GM19468 (cell line): ENCODE data around the gene CDH4.

Experiments
- ATAC-seq: cut with Tn5 transposase; IDR thresholded peaks from one replicate; pipeline ENCODE4 v1.9.1; 2021; ENCODE audit warnings: mild to moderate bottlenecking, moderate library complexity, moderate number of reproducible peaks; ENCODE audit not compliant: unreplicated experiment; ENCODE audit errors: extremely low read depth

CDH4 gene

DNA sequence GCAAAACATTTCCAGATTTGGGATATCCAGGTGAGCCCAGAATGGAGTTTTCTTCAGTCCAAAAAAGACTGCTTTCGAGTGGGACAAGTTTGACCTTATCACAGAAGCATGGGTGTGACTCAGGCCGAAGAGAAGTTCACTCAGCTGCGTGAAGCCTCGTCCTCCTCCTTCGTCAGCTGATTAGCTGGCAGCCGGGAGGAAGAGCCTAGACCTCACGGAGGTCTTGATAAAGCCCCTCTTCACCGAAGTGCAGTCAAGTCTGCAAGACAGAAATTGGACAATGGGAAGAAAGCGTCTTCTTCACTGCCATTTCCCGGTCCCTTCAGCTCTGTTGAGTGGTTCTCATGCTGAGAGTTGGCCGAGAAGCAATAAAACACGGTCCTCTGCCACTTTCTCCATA, 449.7 kb downstream of the CDH4 start:
- no peak for ATAC-seq

DNA sequence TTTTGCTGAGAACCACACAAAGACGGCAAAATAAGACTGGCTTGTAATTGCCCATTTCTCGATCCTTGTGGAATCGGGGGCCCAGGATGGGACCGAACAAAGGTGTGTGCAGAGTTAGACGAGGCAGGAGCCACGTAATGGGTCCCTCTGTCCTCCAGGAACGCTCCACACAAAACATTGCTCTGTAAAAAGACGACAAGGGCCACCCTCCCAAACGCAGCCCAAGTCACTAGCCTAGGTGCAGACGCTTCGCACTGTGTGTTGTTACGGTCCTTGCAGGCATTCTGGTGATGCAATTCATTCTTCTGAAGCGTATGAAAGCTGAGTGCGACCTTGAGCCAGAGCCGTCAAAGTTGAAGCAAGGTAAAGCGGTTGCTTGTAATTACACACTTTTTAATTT, 450.2 kb downstream of the CDH4 start:
- no peak for ATAC-seq

DNA sequence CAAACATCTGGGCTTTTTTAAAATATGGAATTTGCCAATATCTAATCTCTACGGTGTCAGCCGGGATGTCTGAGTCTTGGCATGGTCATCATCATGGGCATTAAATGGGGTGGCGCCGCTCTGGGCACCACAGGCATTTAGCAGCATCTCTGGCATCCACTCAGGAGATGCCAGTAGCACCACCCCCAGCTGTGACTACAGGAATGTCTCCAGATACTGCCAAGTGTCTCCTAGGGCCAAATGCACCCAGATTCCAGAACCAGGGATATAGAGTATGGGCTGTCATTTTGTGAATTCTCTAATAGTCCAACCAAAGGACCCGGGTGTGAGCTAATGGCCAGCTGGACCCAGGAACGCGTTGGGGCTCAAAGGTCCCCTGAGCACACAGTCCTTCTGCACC, 452.6 kb downstream of the CDH4 start:
- ATAC-seq = no peak

DNA sequence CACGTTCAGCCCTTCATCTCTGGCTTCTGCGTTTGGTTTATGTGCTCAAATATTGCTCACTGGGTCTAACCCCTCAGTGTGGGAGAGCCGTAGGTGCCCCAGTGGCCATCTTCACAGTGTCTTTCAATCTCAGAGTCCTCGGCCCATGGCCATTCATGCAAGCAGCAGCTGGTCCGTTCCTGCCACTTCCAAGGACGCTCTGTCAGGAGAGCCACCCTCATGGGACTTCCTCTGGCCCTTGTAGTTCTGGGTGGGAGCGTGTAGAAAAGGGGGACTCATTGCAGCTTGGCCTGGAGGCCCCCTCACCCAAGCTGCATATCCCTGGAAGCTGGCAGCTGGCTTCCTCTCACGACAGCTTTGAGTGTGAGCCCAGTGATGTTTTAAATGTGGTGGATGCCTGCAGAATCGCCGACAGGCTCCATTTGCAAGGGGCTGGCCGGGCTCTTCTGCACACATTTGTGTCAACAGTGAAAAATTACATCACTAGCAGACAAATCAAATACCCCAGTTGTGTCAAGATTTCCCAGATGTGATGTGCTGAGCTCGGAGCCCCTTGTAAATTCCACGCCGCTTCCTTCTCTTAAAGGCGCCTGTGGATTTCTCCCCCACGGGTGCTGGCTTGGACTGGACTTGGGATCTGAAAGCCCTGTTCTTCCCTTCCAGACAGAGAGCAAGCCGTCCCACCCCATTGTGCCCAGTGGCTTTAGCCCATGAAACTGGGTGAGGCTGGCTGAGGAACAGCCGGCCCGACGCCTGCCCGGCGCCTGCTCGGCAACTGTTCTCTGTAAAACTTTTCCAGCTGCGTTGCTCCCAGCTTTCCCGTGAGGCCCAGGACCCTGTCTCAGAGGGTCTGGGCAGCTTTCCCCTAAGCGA, 453.6 kb downstream of the CDH4 start:
- no peak for ATAC-seq

DNA sequence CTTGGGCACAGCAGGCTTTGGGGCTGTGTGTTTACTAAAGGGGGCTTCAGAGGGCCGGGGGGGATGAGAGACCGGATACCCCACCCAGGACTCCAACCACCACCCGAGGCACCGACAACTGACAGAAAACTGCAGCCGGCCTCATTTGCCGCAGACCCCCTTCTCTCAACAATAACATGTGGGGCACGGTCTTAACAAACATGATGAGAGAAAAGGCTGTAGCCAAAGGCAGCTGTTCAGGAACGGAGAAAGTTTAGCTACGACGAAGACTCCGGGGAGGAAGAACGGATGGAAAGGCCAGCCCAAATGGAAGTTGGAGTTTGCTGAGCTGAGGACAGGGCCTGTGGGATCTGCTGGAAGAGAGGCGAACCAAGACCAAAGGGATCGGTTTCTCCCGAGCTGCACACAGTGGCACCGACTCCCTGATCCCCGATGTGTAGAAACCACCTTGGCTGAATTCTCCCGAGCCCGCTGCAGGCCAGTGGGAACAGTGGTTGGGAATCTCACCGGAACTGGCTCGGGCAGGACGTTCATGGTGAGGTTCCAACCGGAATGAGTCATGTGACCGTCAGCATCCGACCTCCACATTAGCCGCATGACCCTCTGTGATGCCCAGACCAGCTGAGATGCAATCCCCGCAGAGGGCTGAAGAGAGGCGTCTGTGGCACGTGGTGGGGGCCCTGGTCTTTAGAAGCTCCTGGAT, 454.3 kb downstream of the CDH4 start:
- ATAC-seq = no peak

DNA sequence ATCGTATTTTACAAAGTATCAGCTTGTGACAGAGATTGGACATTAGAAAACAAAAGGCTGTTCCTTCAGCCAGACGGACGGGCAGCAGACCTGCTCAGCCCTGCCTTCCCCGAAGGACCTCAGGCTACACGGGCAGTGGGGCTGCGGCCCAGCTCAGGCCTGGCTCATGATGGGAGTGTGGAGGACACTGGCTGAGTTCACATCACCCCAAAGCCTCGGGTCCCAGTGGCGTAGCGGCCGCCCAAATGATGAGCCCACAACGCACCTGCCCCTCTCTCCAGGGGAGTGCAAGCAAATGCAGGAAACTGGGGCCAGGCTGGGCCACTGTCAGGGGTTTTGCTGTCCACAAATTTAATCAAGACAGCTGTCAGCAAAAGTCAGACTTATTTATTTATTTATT, 456.8 kb downstream of the CDH4 start:
- no peak for ATAC-seq

DNA sequence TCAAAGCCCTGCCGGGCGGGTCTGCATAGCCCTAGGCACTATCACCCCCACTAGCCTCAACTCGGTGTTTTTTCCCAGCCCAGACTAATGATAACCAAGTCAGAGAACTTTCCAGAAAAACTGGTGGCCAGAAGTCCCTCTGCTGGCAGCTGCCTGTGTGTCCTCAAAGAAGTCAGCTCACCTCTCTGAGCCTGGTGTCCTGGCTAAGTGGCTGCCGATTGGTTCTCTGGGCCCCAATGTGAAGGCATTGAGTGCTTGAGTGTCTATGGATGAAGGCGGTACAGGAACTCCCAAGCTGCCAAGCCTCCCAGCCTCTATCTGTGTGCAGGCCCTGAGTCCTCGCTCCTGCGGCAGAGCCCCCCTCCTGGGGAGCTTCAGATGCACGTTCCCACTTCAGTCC, 458.0 kb downstream of the CDH4 start:
- ATAC-seq = no peak

DNA sequence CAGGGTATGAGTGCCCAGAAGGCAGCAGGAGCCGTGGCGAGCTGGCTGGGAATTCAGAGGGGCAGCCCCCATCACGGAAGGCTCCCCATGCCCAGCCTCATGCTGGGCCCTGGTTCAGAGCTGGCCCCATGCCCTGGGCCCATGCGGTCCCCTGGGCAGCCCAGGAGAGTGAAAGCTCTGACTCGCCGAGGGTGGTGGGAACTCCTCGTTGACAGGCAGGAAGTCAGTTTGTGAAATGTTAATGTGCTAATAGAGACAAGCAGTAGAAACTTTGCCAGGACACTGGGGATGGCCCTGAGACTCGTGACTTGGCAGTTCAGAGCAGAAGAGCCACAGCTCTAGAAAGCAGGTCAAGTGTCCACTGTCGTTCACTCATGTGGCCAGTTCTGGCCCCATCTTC, 460.6 kb downstream of the CDH4 start:
- ATAC-seq = no peak

DNA sequence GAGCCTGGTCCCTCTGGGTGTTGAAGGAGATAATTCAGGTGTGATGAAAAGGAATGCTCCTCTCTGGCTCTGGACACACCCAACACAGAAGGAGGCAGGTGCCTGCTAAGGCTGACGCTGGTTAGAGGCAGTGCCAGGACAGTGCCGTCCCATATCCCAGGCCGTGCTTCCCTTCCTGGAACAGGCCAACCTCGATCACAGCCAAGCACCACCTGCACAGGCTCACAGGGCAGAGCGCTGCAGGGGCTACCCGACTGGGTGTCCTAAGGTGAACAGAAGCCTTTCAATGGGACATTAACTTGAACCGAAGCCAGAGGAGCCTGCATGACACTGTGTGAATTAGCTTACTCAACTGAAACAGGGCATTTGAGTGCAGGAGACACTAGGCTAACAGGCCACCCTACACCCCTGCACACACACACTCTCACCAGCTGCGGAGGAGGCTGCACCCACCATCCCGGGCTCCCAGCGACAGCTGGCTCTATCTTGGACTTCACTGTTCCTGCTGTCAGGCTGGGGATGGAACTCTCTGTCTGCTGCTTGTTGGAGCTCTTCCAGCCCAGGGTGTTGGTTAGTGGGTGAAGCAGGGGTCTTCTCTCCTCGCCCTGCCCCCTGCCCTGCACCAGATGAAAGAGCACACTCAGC, 466.4 kb downstream of the CDH4 start:
- no peak for ATAC-seq

DNA sequence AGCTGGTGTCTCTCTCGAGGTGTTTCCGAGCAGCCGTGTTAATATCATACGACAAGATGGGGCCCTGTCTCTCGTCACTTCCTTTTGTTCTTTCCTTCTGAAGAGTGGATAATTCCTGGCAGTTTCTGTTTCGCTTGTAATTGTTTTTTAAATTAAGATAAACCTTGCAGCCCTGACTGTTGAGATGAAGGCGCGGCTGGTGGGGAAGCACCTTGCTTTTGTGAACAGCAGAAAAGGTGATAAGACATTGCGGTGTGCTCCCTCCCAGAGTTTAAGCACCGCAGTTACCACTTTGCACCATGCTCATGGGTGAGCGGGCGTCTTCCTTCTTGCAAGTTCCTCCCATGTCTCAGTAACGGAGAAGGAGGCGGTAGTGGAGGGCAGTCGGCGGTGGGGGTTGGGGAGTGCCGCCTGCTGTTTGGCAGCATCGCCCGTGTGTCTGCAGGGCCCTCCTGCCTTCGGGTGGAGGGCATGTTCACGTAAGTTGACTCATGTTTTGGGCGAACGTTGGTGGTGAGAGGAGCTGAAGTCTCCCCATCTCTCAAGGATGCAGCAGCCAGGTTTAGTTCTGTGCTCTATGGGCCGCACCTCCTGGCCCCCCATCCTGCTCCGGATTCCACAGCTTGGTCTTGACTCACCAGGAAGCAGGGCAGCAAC, 467.8 kb downstream of the CDH4 start:
- ATAC-seq = no peak

DNA sequence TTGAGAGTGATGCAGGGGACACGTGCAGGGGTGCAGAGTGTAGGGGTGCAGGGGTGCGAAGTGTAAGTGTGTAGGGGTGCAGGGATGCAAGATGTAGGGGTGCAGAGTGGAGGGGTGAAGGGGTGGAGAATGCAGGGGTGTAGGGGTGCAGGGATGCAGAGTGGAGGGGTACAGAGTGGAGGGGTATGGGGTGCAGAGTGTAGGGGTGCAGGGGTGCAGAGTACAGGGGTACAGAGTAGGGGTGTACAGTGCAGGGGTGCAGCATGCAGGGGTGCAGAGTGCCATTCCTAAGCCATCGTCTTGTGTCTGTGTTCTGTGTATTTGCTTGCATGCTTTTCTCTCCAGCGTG, 468.3 kb downstream of the CDH4 start:
- no peak for ATAC-seq

DNA sequence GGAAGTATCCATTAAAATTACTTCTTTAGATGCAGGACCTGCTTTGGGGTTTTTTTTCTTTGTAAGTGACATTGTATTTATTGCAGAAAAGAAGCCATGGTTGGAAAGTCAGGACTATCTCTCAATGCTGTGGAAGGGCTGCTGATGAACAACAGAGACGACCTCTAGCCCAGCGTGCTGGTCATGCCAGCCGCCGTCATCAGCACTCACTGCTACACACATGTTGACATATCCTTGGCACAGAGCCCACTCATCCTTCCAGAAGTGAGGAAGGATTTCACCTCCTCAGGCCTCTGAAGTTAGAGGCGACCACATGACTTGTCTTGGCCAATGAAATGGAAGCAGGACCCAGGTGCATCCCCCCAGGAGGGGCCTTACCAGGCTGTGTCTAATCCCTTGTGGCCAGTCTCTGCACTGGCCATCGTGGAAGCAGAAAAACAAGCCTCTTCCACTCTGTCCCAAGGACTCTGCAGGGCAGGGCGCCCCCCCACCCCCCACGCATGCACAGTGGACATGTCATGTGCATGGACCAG, 470.2 kb downstream of the CDH4 start:
- no peak for ATAC-seq

DNA sequence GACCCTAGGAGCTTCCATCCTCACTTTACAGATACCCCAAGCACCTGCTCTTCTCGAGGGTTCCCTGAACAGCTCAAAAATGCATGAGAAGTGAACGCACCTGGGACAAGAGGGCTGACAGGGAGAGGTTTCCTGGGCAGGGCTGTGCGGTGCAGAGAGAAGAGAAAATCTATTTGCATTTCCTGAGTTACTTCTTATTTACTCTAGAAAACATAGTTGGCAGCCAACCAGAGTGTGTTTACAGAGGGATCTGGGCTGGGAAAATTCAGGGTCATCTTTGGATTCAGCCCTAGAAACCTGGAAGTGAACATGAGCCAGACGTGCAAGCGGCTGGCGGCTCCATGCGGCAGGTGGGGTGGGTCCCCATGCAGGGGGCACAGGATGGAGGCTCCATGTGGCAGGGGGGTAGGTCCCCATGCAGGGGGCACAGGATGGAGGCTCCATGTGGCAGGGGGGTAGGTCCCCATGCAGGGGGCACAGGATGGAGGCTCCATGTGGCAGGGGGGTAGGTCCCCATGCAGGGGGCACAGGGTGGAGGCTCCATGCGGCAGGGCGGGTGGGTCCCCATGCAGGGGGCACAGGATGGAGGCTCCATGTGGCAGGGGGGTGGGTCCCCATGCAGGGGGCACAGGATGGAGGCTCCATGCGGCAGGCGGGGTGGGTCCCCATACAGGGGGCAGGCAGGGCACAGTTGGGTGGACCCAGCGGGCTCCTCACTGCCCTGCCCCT, 471.6 kb downstream of the CDH4 start:
- ATAC-seq = no peak

DNA sequence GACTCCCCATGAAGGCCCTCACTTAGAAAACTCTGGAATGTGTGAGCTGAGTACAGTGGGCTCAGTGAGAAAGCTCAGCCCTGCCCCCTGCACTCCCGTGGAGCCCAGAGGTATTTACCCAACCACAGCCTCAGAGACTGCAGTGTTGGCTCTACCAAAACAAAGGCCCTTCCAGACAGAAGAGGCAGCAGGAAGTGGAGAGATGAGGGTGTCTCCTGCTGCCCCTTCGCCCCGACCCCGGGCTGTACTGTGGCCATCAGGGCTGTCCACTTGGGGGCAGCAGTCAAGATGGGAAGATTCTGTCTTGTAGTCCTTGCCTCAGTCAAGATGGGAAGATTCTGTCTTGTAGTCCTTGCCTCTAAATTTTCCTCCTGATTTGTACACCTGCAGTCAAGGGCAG, 472.3 kb downstream of the CDH4 start:
- no peak for ATAC-seq

DNA sequence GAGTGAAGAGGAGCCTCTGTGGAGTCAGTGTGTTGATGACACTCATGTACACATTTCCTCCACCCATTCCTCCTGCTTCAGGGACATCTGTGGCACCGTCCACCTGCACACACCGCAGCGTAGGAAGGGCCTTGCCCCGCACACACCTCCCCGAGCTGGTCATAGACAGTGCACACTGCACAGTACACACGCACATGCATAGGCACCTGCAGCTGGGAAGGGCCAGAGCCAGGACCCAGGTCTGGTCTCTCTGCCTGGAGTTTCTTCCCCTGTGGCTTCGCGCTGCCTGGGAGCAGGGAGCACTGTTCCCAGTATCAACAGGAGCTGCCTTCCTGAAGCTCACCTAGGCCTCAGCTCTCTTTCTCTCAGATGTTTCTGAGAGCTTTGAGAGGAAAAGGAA, 473.1 kb downstream of the CDH4 start:
- no peak for ATAC-seq

DNA sequence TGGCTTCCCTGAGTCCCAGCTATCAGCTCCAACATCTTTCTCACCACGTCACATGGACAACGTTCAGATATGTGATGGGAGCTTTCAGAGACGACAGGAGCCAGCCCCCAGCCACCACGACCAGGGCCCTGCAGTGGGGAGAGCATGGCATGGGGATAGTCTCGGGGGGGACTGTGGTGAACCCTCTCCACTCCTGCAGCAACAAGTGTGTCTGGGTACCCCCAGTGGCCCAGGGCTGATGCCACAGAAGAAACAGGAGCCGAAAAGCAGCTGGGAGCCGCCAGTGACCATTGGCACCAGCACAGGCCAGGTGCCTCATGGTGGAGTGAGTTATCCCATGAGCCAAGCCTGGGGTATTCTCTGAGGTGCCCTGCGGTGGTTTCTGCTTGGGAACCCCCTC, 473.9 kb downstream of the CDH4 start:
- no peak for ATAC-seq

DNA sequence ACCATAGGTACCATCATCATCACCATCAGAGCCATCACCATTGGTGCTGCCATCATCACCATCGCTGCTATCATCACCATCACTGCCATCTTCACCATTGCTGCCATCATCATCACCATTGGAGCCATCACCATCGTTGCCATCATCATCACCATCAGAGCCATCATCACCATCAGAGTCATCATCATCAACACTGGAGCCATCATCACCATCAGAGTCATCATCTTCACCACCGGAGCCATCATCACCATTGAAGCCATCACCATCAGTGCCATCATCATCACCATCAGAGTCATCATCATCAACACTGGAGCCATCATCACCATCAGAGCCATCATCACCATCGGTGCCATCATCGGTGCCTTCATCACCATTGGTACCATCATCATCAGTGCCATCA, 474.9 kb downstream of the CDH4 start:
- no peak for ATAC-seq

DNA sequence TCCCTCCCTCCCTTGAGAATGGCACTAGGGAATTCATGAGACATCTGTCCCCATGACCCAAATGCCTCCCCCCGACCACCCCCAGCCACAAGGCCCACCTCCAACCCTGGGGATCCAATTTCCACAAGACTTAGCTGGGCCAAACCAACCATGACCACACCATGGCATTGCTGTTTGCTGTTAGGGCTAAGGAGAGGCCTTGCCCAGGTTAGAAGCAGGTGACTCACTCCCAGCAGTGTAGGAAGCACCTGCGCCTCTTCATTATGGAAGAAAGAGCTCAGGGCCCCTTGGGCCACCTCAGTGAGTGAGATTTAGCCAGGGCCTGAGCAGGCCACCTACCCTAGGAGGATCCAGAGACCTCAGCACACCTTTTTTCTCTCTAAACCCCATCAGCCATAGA, 475.7 kb downstream of the CDH4 start:
- ATAC-seq = no peak

DNA sequence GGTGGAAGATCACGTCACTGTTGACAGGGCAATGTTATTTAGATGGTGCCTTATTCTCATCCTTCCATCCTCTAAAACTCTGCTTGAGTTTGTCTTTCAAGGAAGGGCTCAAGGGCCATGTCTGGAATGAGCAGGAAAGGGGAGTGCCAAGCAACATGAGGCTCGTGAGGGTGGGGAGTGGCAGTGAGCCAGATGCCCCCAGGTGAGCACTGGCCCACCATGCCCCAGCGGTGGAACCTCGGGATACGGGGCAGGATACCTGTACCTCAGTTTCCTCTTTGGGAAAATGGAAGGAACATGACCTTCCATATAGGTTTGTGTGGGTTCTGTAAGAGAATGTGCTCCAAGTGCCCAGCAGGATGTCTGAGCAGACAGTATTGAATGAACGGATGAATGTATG, 476.3 kb downstream of the CDH4 start:
- no peak for ATAC-seq
